MV-4-11 (cell line): ENCODE measurements around the gene MMRN2.
A peak's percentile ranks its signal among the peaks of the same experiment; 100 is the strongest.
"Not testable (repeated sequence)": the region's sequence is repeated elsewhere in the genome, so short reads cannot be mapped to it uniquely, and the experiment has no call there.

Experiments used
- DNase-seq: peaks from one replicate; lab custom pipeline; 2025; lab: John Stamatoyannopoulos, UW

MMRN2 gene

GRCh38 chr10:86957471-86958115 is at the start of gene MMRN2:
MMRN2 (minus strand) TSS chr10:86957615; CDS start chr10:86957541, 74 bp downstream.
- DNase-seq, result no peak

GRCh38 chr10:87007124-87007523 is 49.7 kb upstream of the MMRN2 start:
- DNase-seq, result not testable (repeated sequence)

- no peak for DNase-seq
Observed at GRCh38 chr10:87000491-87000890, 43.1 kb upstream of the MMRN2 start.

DNA sequence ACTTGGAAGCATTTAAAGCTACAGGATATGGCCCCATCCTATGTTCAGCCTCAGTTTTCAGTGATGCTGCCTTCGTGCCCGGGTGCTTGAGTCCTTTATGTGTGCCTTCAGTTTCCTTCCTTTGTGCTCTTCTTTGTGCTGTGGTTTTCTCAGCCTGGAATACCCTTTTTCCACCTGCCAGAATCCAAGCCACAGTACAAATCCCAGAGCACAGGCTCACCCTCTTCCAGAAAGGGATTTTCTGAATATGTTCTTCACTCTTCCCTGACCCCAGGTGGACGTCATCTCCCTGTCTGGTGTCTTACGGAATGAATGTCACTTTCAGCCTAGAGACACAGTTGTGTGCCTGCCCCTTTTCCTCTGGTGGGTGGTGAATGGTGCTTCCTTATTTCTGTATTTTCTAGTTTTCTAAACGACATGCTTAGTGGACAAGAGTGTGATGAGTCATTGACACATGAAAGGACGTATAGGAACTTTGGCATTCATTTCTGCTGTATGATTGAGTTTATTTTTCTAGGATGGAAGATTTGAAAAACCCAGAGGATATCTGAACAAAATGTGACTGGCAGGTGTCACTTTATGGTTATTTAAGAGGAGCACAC is 42.5 kb upstream of the MMRN2 start:
- DNase-seq, result peak; percentile 74

DNA sequence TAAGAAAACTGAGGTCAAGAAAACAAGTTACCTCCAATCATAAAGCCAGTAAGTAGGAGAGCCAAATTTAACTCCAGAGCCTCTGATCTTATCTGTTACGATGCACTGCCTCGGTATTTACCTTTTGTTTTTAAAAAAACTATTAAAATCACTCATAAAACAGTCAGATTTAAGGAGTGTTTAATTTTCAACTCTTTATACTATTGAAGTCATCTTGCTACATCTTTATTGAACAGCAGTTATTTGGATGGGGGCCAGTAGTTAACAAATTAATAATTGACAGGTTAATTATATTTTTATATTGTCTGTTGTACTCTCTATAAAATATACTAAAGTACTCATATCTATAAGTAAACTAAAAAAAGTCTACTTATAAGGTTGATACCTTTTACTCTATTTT is 35.5 kb upstream of the MMRN2 start:
- DNase-seq, result no peak

DNA sequence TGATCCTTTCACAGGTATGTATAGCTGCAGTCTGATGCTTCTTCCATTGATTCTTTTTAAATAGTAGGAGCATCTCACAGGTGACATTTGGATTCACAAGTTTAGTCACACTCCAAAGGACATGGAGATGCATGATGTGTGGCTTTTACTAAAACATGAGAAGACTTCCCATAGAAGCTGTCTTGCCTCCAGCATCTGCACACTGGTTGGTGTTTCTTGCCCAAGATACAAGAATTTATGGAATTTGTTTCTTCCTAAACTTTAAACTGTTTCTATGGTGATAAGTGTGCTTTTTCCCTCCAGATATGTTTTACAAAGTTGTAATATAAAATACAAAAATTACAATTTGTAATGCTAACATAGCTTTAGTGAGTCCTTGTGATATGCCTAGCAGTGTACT is 35.0 kb upstream of the MMRN2 start:
- DNase-seq, result no peak

- not testable (repeated sequence) for DNase-seq
Observed at GRCh38 chr10:86991362-86991761, 33.9 kb upstream of the MMRN2 start.

DNA sequence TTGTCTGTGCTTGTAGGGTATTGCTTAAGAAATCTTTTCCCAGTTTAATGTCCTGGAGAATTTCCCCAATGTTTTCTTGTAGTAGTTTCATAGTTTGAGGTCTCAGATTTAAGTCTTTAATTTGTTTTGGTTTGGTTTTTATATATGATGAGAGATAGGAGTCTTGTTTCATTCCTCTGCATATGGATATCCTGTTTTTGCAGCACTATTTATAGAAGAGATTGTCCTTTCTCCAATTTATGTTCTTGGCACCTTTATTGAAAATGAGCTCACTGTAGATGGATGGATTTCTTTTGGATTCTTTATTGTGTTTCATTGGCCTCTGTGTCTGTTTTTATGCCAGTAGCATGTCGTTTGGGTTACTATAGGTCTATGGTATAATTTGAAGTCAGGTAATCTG is 31.1 kb upstream of the MMRN2 start:
- no peak for DNase-seq

- not testable (repeated sequence) for DNase-seq
Observed at GRCh38 chr10:86984498-86984897, 27.1 kb upstream of the MMRN2 start.

DNA sequence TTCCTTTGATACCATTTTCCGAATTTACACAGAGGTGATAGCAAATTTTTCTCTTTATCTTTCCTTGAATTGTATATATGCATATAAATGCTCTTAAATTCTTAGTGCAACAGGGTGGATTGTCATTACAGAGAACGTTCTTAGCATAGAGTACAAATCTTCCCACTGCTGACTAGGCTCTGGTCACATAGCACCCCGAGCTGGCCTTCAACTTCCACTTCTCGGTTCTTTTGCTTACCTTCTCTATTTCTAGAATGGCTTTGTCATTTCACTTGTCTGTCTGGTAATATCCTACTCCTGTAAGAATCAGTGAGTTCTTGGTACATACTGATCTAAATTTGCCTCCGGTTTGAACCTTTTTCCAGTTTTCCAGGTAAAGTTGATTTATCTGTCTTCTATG is 24.3 kb upstream of the MMRN2 start:
- DNase-seq, result no peak

DNA sequence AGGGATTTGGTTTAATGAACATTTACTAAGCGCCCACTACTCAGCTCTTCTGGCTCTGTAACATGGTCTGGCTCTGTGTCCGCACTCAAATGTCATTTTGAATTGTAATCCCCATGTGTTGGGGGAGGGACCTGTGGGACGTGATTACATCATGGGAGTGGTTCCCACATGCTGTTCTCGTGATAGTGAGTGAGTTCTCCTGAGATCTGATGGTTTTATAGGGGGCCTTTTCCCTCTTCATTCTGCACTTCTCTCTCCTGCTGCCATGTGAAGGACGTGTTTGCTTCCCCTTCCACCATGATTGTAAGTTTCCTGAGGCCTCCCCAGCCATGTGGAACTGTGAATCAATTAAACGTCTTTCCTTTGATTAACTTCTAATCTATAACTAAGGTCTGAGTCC is 23.6 kb upstream of the MMRN2 start:
- DNase-seq, result not testable (repeated sequence)

DNA sequence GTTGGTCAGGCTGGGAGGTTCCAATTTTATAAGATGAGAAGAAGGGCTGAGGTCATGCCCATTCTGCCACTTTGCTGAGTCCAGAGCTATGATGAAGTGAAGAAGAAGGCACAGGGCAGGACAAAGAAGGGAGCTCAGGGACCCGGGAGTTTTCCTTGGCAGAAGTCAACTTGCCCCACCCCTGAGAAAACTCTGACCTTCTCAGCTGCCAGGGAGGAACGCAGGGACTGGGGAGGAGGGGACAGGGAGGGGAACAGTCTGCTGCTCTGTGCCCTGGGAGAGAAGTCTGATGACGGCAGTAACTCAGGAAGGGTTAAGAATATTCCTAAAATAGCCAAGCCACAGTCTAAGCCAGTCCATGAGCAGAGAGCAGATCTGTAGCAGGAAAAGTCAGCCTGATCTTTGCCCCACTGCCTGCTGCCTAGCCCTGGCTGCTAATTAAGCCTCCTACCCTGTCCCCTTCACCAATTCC is 22.6 kb upstream of the MMRN2 start:
- DNase-seq, result no peak

DNA sequence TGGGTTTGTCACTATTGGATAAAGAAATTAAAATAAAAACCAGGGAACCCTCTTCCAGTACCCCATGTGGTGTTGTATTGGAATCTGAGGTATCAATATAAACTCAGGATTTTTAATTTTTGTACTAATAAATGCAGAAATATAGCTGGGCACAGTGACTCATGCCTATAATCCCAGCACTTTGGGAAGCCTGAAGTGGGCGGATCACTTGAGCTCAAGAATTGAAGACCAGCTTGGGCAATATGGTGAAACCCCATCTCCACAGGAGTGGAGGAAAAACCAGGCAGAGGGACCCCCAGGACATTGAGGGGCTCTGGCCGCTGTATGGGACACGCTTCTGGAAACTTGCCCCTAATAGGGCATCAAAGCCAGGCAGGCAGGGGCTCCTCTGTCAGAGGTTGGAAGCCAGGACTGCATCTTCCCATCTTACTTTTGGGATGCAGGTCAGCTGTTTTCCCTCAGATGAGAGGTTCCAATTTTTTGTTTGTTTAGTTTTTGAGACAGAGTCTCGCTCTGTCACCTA is 21.9 kb upstream of the MMRN2 start:
- no peak for DNase-seq

DNA sequence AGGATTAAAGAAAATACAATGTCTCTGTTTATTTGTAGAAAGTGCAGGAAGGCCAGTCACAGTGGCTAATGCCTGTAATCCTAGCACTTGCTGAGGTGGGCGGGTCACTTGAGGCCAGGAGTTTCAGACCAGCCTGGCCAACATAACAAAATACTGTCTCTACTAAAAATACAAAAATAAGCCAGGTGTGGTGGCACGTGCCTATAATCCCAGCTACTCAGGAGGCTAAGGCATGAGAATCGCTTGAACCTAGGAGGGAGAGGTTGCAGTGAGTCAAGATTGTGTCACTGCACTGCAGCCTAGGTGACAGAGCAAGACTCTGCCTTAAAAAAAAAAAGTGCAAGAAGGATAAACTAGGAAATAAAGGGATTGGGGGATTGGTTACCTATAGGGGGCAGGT is 21.0 kb upstream of the MMRN2 start:
- DNase-seq, result not testable (repeated sequence)

- no peak for DNase-seq
Observed at GRCh38 chr10:86976362-86977056, 19.1 kb upstream of the MMRN2 start.

DNA sequence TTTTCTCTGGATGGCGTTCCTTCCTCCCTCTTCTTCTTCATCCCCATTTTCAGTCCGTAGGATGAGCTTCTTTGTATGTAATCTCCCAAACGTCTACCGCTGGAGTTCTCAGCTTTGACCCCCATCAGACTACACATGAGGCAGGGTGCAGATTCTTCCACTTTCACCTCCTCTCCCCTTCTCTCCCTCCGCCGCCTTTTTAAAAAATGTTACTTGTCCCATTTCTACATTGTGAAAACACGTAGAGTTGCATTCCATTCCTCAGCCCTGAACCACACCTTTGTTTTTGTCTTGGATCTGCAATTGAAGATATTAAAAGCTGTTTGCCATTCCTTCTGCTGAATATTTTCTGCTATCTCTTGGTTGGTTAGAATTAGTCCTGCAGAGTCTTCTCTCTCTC is 17.1 kb upstream of the MMRN2 start:
- DNase-seq, result no peak

DNA sequence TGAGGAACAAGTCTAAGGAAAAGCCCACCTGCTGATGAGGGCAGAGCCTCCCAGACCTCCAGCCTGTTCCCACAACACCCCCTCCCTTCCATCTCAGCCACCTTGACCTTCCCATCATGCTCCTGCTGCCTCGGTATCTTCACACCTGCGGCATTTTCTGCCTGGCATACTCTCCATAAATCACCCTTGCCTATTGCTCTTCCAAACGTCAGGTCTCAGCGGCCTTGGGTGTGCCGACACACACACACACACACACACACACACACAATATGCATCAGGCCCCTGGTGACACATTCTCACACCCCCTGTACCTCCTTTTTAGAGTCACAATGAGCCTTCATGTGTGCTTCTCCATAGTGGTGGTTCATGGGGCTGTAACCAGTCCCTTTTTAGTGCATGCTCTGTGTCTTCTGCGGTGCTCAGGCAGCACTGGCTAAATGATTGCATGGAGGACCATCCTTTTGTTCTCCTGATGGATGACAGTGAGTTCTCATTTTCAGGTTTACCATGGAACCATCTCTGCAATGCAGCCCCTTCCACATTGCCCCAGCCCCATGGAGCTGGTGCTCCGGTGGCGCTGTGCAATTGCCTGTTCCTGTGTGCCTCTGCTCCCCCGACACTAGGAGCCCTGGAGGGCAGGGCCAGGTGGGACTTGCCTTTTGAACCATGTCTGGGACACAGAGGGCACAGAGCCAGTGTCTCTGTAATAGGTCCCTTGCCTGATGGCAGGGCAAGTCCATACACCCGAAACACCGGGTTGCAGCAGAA is 15.4 kb upstream of the MMRN2 start:
- DNase-seq, result no peak

GRCh38 chr10:86971232-86971991 is 14.0 kb upstream of the MMRN2 start:
- peak; percentile 85 for DNase-seq

DNA sequence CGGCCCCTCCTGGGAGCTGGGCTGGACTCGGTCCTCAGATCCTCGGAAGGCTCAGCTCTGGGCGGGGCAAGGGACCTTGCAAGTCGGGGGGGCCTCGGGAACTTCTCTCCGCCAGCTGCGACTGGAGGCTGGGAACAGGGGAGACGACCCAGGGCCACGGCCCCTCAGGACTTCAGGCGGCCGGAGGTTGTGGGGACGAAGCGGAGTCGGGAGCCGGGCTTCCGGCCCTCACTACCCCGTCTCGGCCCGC is 13.5 kb upstream of the MMRN2 start:
- no peak for DNase-seq

DNA sequence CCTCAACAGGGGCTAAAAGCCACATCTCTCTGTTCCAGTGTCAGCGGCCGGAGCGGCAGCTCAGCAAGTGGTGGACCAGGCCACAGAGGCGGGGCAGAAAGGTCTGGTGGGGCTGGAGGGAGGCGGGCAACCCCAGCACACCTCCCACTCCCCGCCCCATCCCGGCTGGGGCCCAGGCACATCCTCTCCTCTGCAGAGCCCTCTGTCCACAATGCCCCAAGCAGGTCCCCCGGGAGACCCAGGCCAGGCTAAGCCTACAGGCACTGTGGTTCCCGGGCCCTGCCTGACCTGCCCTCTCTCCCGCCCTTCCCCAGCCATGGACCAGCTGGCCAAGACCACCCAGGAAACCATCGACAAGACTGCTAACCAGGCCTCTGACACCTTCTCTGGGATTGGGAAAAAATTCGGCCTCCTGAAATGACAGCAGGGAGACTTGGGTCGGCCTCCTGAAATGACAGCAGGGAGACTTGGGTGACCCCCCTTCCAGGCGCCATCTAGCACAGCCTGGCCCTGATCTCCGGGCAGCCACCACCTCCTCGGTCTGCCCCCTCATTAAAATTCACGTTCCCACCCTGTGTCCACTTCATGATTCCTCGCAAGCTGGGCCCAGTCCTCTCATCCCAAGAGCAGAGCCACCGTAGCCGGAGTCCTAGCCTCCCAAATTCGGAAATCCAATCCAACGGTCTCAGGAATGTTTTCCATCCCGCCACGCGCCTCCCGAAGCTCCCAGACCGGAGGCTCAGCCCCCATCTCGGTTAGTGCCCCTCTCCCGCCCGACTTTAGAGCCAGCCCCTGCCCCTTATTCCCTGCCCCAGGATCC is 13.0 kb upstream of the MMRN2 start:
- DNase-seq, result peak; percentile 27
